HEK293 (cell line): ENCODE data around the gene IGFBP2.

Source experiments
- CTCF ChIA-PET: fragments of 350-600 bp; formaldehyde crosslinking; extraction: SDS; loops from one replicate; lab custom pipeline; 2021; ENCODE audit warnings: antibody characterized with exemption; lab: Yijun Ruan, JAX
- POLR2A ChIA-PET: fragments of 300-600 bp; formaldehyde crosslinking; extraction: SDS; loops from one replicate; lab custom pipeline; 2020; ENCODE audit warnings: antibody characterized with exemption, inconsistent platforms; lab: Yijun Ruan, JAX
- H3K27ac ChIP-seq: fragments of 200-500 bp; sonication (Bioruptor generic); 2 replicates; pipeline ENCODE4 v1.5.1; 2014; ENCODE audit warnings: low read depth, low read length, control low read depth, inconsistent platforms; ENCODE audit errors: extremely low read depth
- H3K36me3 ChIP-seq, 2 experiments: fragments of 200-500 bp in 1 of 2; sonication (Bioruptor generic) in 1 of 2; 1 replicate in 1 of 2; 2 replicates in 1 of 2; pipeline ENCODE4 v1.5.1; 2014 to 2017; ENCODE audit warnings: inconsistent platforms in 2 of 2, low read length in 2 of 2; ENCODE audit not compliant: control insufficient read depth in 2 of 2, insufficient read depth in 1 of 2
- H3K4me1 ChIP-seq: fragments of 200-500 bp; sonication (Bioruptor generic); 2 replicates; pipeline ENCODE4 v1.5.1; 2014; ENCODE audit warnings: mild to moderate bottlenecking, low read length, inconsistent platforms; ENCODE audit not compliant: control insufficient read depth, insufficient read depth
- H3K4me3 ChIP-seq: 2 replicates; pipeline ENCODE4 v1.5.1; 2011; ENCODE audit warnings: low read depth, mild to moderate bottlenecking, control low read depth, low read length, moderate library complexity
- H3K9me3 ChIP-seq: fragments of 200-500 bp; sonication (Bioruptor generic); 2 replicates; pipeline ENCODE4 v1.5.1; 2014; ENCODE audit warnings: low read depth, low read length, inconsistent platforms; ENCODE audit not compliant: control insufficient read depth, insufficient read depth
- ATF2 ChIP-seq: fragments of 450-650 bp; formaldehyde crosslinking; IDR thresholded peaks from 2 replicates; pipeline ENCODE4 v1.5.1; 2016; ENCODE audit warnings: missing biosample characterization, missing genetic modification characterization, low read depth
- BCL11B ChIP-seq: fragments of 450-650 bp; formaldehyde crosslinking; IDR thresholded peaks from 2 replicates; pipeline ENCODE4 v1.5.1; 2016; ENCODE audit warnings: low read depth, missing biosample characterization, missing genetic modification characterization
- FEZF1 ChIP-seq: fragments of 450-650 bp; formaldehyde crosslinking; IDR thresholded peaks from 2 replicates; pipeline ENCODE4 v1.5.1; 2016; ENCODE audit warnings: missing biosample characterization, missing genetic modification characterization
- PRDM6 ChIP-seq: fragments of 450-650 bp; formaldehyde crosslinking; IDR thresholded peaks from 2 replicates; pipeline ENCODE4 v1.5.1; 2017; ENCODE audit warnings: missing biosample characterization, missing genetic modification characterization
- RBAK ChIP-seq: fragments of 450-650 bp; formaldehyde crosslinking; IDR thresholded peaks from 2 replicates; pipeline ENCODE4 v1.5.1; 2016; ENCODE audit warnings: missing biosample characterization, missing genetic modification characterization
- REST ChIP-seq: fragments of 450-650 bp; formaldehyde crosslinking; IDR thresholded peaks from 2 replicates; pipeline ENCODE4 v1.5.1; 2016; ENCODE audit warnings: missing biosample characterization, missing genetic modification characterization
- SCRT2 ChIP-seq: fragments of 450-650 bp; formaldehyde crosslinking; IDR thresholded peaks from 2 replicates; pipeline ENCODE4 v1.5.1; 2016; ENCODE audit warnings: missing biosample characterization, missing genetic modification characterization
- ZFHX2 ChIP-seq: fragments of 450-650 bp; formaldehyde crosslinking; conservative IDR thresholded peaks from 2 replicates; pipeline ENCODE4 v1.5.1; 2016; ENCODE audit warnings: missing biosample characterization, missing genetic modification characterization
- ZFP41 ChIP-seq: fragments of 450-650 bp; formaldehyde crosslinking; IDR thresholded peaks from 2 replicates; pipeline ENCODE4 v1.5.1; 2016; ENCODE audit warnings: missing biosample characterization, missing genetic modification characterization, borderline replicate concordance
- ZNF335 ChIP-seq: fragments of 450-650 bp; formaldehyde crosslinking; conservative IDR thresholded peaks from 2 replicates; pipeline ENCODE4 v1.5.1; 2016; ENCODE audit warnings: missing biosample characterization, missing genetic modification characterization
- ZNF449 ChIP-seq: fragments of 450-650 bp; formaldehyde crosslinking; IDR thresholded peaks from 2 replicates; pipeline ENCODE4 v1.5.1; 2017; ENCODE audit warnings: missing biosample characterization, mild to moderate bottlenecking, missing genetic modification characterization, moderate library complexity
- ZNF473 ChIP-seq: fragments of 450-650 bp; formaldehyde crosslinking; IDR thresholded peaks from 2 replicates; pipeline ENCODE4 v1.5.1; 2017; ENCODE audit warnings: missing biosample characterization, missing genetic modification characterization
- ZNF501 ChIP-seq: fragments of 450-650 bp; formaldehyde crosslinking; IDR thresholded peaks from 2 replicates; pipeline ENCODE4 v1.5.1; 2016; ENCODE audit warnings: missing biosample characterization, missing genetic modification characterization
- ZNF639 ChIP-seq: fragments of 450-650 bp; formaldehyde crosslinking; IDR thresholded peaks from 2 replicates; pipeline ENCODE4 v1.5.1; 2016; ENCODE audit warnings: missing biosample characterization, missing genetic modification characterization
- ZSCAN16 ChIP-seq: fragments of 450-650 bp; formaldehyde crosslinking; IDR thresholded peaks from 2 replicates; pipeline ENCODE4 v1.5.1; 2016; ENCODE audit warnings: missing biosample characterization, missing genetic modification characterization

The IGFBP2 gene

GRCh38 chr2:216585441-216585840 lies 47.8 kb upstream of the IGFBP2 start:
- H3K4me3 ChIP-seq = no peak overlapping the region
- peaks cover 3% of the 10 kb centered on the region for H3K4me1 ChIP-seq
- POLR2A ChIA-PET = no interaction called here
- H3K9me3 ChIP-seq = no peaks in the 10 kb centered on the region
- no peak overlapping the region for H3K27ac ChIP-seq
- no peak for TF ChIP-seq BCL11B
- TF ChIP-seq ZSCAN16 (tag by site-specific recombination) = no peak
- peak; percentile 81; the same call in 1 of the 2 replicates for TF ChIP-seq RBAK (tag by site-specific recombination)
- no peak for TF ChIP-seq ATF2 (tag by site-specific recombination)
- no peak for TF ChIP-seq ZNF449 (tag by site-specific recombination)
- TF ChIP-seq, all 188 proteins: peak for 1
- no peaks in the 10 kb centered on the region for H3K36me3 ChIP-seq
- CTCF ChIA-PET = no interaction called here

- Histone ChIP-seq H3K9me3 (no peaks in the 10 kb centered on the region), H3K36me3 (no peaks in the 10 kb centered on the region), H3K27ac (no peak overlapping the region), H3K4me1 (peaks cover 3% of the 10 kb centered on the region), H3K4me3 (no peak overlapping the region)
- ChIA-PET POLR2A (interaction anchor here (0.5 kb wide), 1 partner anchor 34 kb away, joined by 3 read pairs; no protein-coding TSS in a partner anchor), CTCF (interaction anchor here (0.6 kb wide), 1 partner anchor 509 kb away, joined by 4 read pairs; no protein-coding TSS in a partner anchor)
- TF ChIP-seq ZNF473 (tag by site-specific recombination) (no peak), ZNF501 (no peak), SCRT2 (peak; percentile 58), ZNF639 (tag by site-specific recombination) (no peak), ZFHX2 (tag by site-specific recombination) (0 out of 2 replicates have a peak, but pooled peaks have one; percentile 11), ZNF335 (tag by site-specific recombination) (peak; percentile 33; the same call in 1 of the 2 replicates), ZFP41 (no peak)
Measured at GRCh38 chr2:216588861-216589710, 44.1 kb upstream of the IGFBP2 start.

GRCh38 chr2:216589791-216590190 lies 43.4 kb upstream of the IGFBP2 start:
- CTCF ChIA-PET = interaction anchor here (0.7 to 1.7 kb wide), 2 partner anchors 76 to 530 kb away, joined by 4 to 7 read pairs; no protein-coding TSS in a partner anchor
- TF ChIP-seq FEZF1 (tag by site-specific recombination) (peak; percentile 59), REST (tag by site-specific recombination) (no peak), PRDM6 (peak; percentile 84)
- TF ChIP-seq, all 188 proteins: peak for 2
- Histone ChIP-seq H3K27ac (no peak overlapping the region; the same call in 1 of the 2 replicates), H3K4me1 (peaks cover 3% of the 10 kb centered on the region), H3K4me3 (no peak overlapping the region), H3K9me3 (no peaks in the 10 kb centered on the region), H3K36me3 (no peaks in the 10 kb centered on the region)
- POLR2A ChIA-PET = no interaction called here
